HG03520 (cell line): ENCODE data around the gene HIGD2A.

Experiments
- ATAC-seq: cut with Tn5 transposase; IDR thresholded peaks from one replicate; pipeline ENCODE4 v1.9.1; 2021; ENCODE audit warnings: mild to moderate bottlenecking, moderate library complexity; ENCODE audit not compliant: unreplicated experiment

HIGD2A gene

GRCh38 chr5:176415240-176415951, 26.8 kb downstream of the HIGD2A start:
- no peak for ATAC-seq

- peak; percentile 89 for ATAC-seq
Observed at GRCh38 chr5:176415952-176416924, 27.7 kb downstream of the HIGD2A start, which contains the start of gene CLTB. Gene CLTB (minus strand): TSS chr5:176416539. CDS start chr5:176416363, 176 bp downstream.

GRCh38 chr5:176416965-176417364, 28.4 kb downstream of the HIGD2A start:
- no peak for ATAC-seq

GRCh38 chr5:176418251-176418650, 29.7 kb downstream of the HIGD2A start:
- no peak for ATAC-seq

- no peak for ATAC-seq
Observed at GRCh38 chr5:176420086-176420485, 31.5 kb downstream of the HIGD2A start.

GRCh38 chr5:176420972-176421544, 32.5 kb downstream of the HIGD2A start:
- ATAC-seq, result no peak

GRCh38 chr5:176424181-176424580, 35.6 kb downstream of the HIGD2A start:
- ATAC-seq, result no peak

GRCh38 chr5:176425138-176425537, 36.6 kb downstream of the HIGD2A start:
- ATAC-seq, result no peak

GRCh38 chr5:176425791-176426190, 37.2 kb downstream of the HIGD2A start:
- no peak for ATAC-seq

- ATAC-seq, result no peak
Observed at GRCh38 chr5:176426876-176427275, 38.3 kb downstream of the HIGD2A start.

- ATAC-seq, result no peak
Observed at GRCh38 chr5:176427971-176428370, 39.4 kb downstream of the HIGD2A start.

- no peak for ATAC-seq
Observed at GRCh38 chr5:176429972-176430371, 41.4 kb downstream of the HIGD2A start.

- ATAC-seq, result no peak
Observed at GRCh38 chr5:176432707-176433106, 44.2 kb downstream of the HIGD2A start.

GRCh38 chr5:176436656-176437055, 48.1 kb downstream of the HIGD2A start:
- ATAC-seq, result no peak

GRCh38 chr5:176438959-176439757, 50.6 kb downstream of the HIGD2A start:
- no peak for ATAC-seq
